DND-41 (cell line): ENCODE data around the gene SLIT1.

Experiments
- EZH2 ChIP-seq: IDR thresholded peaks from 3 replicates; pipeline ENCODE4 v1.6.1; 2012; ENCODE audit warnings: borderline replicate concordance, low read depth, mild to moderate bottlenecking, moderate library complexity, low read length, inconsistent platforms; ENCODE audit not compliant: severe bottlenecking
- TF ChIP-seq, protein P1 (sequence below): IDR thresholded peaks from 2 replicates; pipeline ENCODE4 v1.5.1; 2012; ENCODE audit warnings: borderline replicate concordance, low read length, moderate library complexity, mild to moderate bottlenecking; ENCODE audit not compliant: poor library complexity, severe bottlenecking; ENCODE audit errors: extremely low read depth

- TF ChIP-seq, protein P1, sequence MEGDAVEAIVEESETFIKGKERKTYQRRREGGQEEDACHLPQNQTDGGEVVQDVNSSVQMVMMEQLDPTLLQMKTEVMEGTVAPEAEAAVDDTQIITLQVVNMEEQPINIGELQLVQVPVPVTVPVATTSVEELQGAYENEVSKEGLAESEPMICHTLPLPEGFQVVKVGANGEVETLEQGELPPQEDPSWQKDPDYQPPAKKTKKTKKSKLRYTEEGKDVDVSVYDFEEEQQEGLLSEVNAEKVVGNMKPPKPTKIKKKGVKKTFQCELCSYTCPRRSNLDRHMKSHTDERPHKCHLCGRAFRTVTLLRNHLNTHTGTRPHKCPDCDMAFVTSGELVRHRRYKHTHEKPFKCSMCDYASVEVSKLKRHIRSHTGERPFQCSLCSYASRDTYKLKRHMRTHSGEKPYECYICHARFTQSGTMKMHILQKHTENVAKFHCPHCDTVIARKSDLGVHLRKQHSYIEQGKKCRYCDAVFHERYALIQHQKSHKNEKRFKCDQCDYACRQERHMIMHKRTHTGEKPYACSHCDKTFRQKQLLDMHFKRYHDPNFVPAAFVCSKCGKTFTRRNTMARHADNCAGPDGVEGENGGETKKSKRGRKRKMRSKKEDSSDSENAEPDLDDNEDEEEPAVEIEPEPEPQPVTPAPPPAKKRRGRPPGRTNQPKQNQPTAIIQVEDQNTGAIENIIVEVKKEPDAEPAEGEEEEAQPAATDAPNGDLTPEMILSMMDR, result no peak
- TF ChIP-seq EZH2, result no peak
These were observed 44.4 kb upstream of the SLIT1 start for GRCh38 chr10:97230146-97230545.
